Measurements from ENCODE around the gene PLCB1. TPM values are rescaled to one million over a fixed set of nuclear protein-coding genes. Genes with fewer than 3 reads are reported as not detected.

The PLCB1 gene
- total and polyA plus RNA-seq, 2 of the 4 experiments (the other 2 are of a cell fraction) = 5.6 to 16.1 TPM

- dilution Hi-C loops (cut with HindIII; ENCODE audit: low sequenced_read_pairs, unreplicated experiment) (no loop called here), in situ Hi-C loops (cut with MboI; ENCODE audit: low sequenced_read_pairs) (no loop called here), intact Hi-C loops (cut with micrococcal nuclease) (no loop called here)
- no peaks in the 10 kb centered on the region for H3K4me1 ChIP-seq (ENCODE audit: control insufficient read depth, insufficient read depth, low read length)
- peak; percentile 83 for TF ChIP-seq CEBPB (IDR thresholded peaks at IDR 0.05; ENCODE audit: low read depth, low read length)
- no peak for TF ChIP-seq FOS (IDR thresholded peaks at IDR 0.05; ENCODE audit: low read depth, low read length)
- H3K27ac ChIP-seq (ENCODE audit: insufficient read depth, low read length) = no peak overlapping the region
- no TSS peak for BruUV-seq (replicated peaks)
- no peaks in the 10 kb centered on the region for H3K36me3 ChIP-seq (ENCODE audit: control insufficient read depth, insufficient read depth, low read length)
- no peak overlapping the region for H2BK120ac ChIP-seq (ENCODE audit: low read depth, low read length)
- peak; percentile 24 for DNase-seq
- H2AK9ac ChIP-seq (replicated peaks; ENCODE audit: low read depth, low read length, poor library complexity) = no peak overlapping the region
- H3K4ac ChIP-seq (ENCODE audit: low read depth, low read length) = no peak overlapping the region
- no CpG with 5 or more reads among the region's 2 CpGs for WGBS, 2 experiments (ENCODE audit: extremely low coverage in 2 of 2, insufficient read length in 1 of 2)
- H3K4me3 ChIP-seq (ENCODE audit: insufficient read depth, low read depth, low read length) = no peak overlapping the region
- no peak overlapping the region for H2BK5ac ChIP-seq (ENCODE audit: low read depth, low read length, poor library complexity, severe bottlenecking)
- no peaks in the 10 kb centered on the region; a peak in 1 of 4 replicates for H3K79me1 ChIP-seq (ENCODE audit: low read depth in 1 of 2, low read length in 2 of 2)
- H3K18ac ChIP-seq (ENCODE audit: low read depth, low read length) = no peak overlapping the region
- no peaks in the 10 kb centered on the region for H3K9me1 ChIP-seq (ENCODE audit: insufficient read depth, low read length)
- no peak overlapping the region for H4K5ac ChIP-seq (ENCODE audit: low read depth, low read length)
- no peak for ATAC-seq (ENCODE audit: low read depth)
- H3K9ac ChIP-seq (ENCODE audit: low read depth, low read length) = no peak overlapping the region
- no peaks in the 10 kb centered on the region for H3K27me3 ChIP-seq (ENCODE audit: control insufficient read depth, insufficient read depth, low read length)
- H3K56ac ChIP-seq (ENCODE audit: extremely low read depth, insufficient read depth, low read length) = no peak overlapping the region
- H4K8ac ChIP-seq (ENCODE audit: low read depth in 2 of 2, low read length in 2 of 2) = no peak overlapping the region
- H3K4me2 ChIP-seq (ENCODE audit: low read depth, low read length) = no peak overlapping the region
- H4K20me1 ChIP-seq (ENCODE audit: insufficient read depth, low read length) = no peaks in the 10 kb centered on the region
- H2AK5ac ChIP-seq (ENCODE audit: low read depth, low read length) = no peak overlapping the region
- ChIA-PET POLR2A (ENCODE audit: unreplicated experiment) (no interaction called here), CTCF (no interaction called here)
- H2BK15ac ChIP-seq (ENCODE audit: low read depth, low read length) = no peak overlapping the region
- no peak overlapping the region for H2BK20ac ChIP-seq (ENCODE audit: low read depth, low read length)
- no peaks in the 10 kb centered on the region for H3K9me3 ChIP-seq (ENCODE audit: control insufficient read depth, insufficient read depth, low read length)
- H3K14ac ChIP-seq (replicated peaks; ENCODE audit: low read depth, low read length) = no peak overlapping the region
- no peak overlapping the region for H2AFZ ChIP-seq (replicated peaks; ENCODE audit: low read length, poor library complexity)
- H4K91ac ChIP-seq (ENCODE audit: insufficient read depth, low read depth, low read length) = no peak overlapping the region
- no peak overlapping the region for H3K23ac ChIP-seq (ENCODE audit: low read depth, low read length)
Observed at GRCh38 chr20:8568075-8568474, 436.0 kb downstream of the PLCB1 start.
